SIG-M5 treated with dmso at 0.1 percent for 504 hours (cell line): ENCODE results near the gene C10orf53.

Experiments used
- DNase-seq: peaks from one replicate; lab custom pipeline; 2025; ENCODE audit not compliant: unreplicated experiment; lab: John Stamatoyannopoulos, UW

C10orf53 gene

GRCh38 chr10:49736564-49737113, 57.2 kb downstream of the C10orf53 start:
- no peak for DNase-seq

- no peak for DNase-seq
Measured at GRCh38 chr10:49737474-49738201, 58.2 kb downstream of the C10orf53 start.

GRCh38 chr10:49738616-49739360, 59.3 kb downstream of the C10orf53 start:
- no peak for DNase-seq

DNA sequence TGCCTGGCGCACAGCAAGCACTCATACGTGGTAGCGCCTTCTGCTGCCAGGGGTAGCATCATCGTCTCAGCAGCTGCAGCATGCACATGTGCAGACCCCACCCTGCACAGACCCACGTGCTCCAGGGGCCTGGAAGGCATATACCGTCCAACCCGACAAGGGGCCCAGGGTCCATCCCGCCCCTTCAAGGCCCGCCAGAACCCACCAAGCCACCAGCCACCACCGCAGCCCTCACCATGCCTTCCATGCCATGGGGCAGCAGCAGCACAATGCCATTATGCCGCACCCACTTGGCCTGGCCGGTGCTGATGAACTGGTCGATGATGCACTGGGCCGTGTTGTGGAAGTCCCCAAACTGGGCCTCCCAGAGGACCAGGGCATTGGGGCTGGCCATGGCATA, 60.0 kb downstream of the C10orf53 start:
- DNase-seq = no peak

DNA sequence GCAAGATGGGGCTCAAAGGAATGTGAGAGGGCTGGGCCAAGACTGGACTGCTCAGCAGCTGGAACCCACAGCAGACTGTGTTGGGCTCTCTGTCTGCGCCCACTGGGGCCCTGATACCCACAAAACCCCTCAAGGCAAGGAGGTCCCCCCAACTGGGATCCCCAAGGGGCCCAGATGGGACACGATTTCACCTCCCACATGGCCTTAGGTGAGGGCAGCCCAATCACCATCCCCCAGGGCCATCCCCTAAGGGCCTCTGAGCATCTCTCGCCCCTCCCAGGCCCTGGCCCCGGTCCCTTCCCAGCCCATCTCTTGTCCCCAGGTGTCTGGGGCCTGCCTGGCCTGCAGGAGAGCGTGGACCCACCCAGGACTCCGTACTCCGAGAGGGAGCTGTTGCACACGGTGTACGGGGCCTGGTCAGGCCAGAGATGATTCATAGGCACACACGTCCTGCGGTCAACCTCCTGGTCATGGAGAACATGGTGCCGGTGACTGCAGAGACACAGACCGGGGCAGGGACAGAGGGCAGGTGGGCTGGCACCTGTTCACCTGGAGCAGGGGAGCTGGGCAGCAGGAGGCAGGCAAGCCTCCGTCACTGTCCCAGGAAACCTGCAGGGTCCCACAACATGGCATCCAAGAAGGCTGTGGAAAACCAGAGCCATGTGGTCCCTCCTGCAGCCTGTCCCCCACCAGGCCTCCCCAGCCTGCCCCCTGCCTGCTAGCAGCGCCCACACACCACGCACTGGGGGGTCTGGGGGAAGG, 61.1 kb downstream of the C10orf53 start:
- DNase-seq = no peak

GRCh38 chr10:49741108-49741995, 61.9 kb downstream of the C10orf53 start:
- DNase-seq = no peak

- no peak for DNase-seq
Measured at GRCh38 chr10:49742683-49743463, 63.4 kb downstream of the C10orf53 start.

GRCh38 chr10:49743464-49744075, 64.1 kb downstream of the C10orf53 start:
- no peak for DNase-seq

DNA sequence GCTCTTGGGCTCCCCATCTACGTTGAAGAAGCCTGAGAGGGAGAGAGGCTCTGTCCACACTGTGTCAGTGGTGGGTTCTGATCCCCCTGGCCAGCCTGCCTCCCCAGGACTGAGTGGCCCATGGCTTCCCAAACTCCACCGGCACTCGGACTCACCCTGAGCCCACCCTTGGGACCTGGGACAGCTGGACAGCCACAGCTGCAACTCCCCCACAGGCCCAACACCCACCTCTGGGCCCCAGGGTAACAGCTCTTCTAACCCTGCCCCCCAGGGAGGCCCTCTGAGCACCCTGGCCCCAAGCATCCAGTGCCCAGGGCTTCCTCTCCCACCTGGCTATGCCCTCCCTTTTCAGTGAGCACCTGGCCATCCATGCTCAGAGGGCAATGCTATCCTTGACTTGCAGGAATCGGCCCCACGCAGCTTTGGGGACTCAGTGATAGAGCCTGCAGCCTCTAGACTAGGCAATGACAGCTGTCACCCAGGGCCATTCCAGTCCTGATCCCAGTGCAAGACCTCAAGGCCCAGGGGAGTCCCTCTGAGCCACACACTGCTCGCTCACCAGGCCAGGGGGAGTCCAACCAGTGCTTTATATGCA, 64.7 kb downstream of the C10orf53 start:
- no peak for DNase-seq

DNA sequence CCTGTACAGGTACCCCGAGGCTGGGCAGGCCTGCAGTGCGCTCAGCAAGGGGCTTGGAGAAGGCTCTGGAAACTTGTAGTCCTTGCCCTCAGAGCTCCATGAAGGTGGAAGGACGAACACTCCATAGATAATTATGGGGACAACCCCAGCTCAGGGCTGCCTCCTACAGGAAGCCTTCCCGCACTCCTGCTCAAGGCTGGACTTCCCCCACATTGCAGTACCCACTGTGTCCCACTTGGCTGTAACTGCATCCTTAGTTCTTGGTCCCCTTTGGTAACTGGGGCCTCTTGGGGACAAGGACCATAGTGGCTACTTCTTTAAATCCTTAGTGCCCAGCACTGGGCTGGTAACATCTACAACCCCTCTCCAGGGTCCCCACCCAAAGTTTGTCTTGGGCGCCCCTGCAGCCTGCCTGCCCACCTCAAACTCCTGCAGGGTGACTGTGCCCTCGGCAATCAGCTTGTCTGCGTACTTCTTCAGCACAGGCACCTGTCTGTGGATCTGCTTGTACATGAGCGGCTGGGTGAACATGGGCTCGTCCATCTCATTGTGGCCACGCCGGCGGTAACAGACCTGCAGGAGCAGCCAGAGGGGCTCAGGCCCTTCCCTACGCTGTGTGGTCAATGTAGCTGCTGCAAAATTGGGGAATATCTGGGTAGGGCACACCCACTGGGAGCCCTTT, 65.6 kb downstream of the C10orf53 start:
- DNase-seq = no peak

DNA sequence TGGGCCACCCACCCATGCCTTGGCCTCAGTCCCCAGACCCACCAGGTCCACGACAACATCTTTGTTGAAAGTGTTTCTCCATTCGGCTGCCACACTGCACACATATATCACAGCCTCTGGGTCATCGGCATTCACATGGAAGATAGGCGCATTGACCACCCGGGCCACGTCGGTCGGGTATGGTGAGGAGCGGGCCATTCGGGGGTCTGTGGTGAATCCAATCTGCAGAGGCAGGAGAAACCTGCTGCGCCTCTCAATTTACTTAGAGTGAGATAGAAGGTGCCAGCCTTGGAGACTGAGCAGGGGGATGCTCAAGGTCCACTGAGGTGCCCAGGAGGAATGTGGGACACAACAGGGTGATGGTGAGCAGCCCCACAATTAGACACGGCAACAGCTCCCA, 66.3 kb downstream of the C10orf53 start:
- no peak for DNase-seq

- DNase-seq = no peak
Measured at GRCh38 chr10:49746626-49747302, 67.3 kb downstream of the C10orf53 start.
